ENCODE measurements around the gene DUS3L. TPM values are rescaled to one million over a fixed set of nuclear protein-coding genes. Genes with fewer than 3 reads are reported as not detected.

Gene DUS3L
- total and polyA plus RNA-seq, 11 donors, result 12.0 to 20.7 (median 15.8) TPM

DNA sequence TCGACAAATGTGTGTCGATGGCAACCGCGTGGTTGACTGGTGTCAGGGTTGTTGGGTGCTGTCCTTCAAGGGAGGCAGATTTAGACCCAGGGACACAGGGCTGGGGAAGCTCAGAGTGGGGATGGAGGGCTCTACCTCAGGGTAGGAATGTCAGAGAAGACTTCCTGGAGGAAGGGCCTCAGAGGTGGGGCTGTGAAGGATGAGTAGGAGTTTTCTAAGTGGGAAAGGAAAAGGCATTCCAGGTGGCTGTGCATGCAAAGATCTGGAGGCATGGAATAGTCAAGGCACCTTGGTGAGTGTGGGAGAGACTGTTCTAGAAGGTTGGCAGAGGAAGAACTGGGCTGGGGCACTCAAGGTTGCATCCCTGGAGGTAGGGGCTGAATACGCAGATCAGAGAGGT is 15.9 kb upstream of the DUS3L start:
- WGBS, 4 donors, result 86 to 95% (median 91%) methylated on average over 5 of the region's 5 CpGs
- Histone ChIP-seq H3K9me3 (no peaks in the 10 kb centered on the region), H3K27ac (no peak overlapping the region), H3K4me3 (no peak overlapping the region), H3K36me3 (no peaks in the 10 kb centered on the region), H3K27me3 (peaks cover 5 to 36% (median 18%) of the 10 kb centered on the region in 9 donors), H3K4me1 (peaks cover 0 to 27% (median 8%) of the 10 kb centered on the region in 12 donors)
- no peak for ATAC-seq
- no peak for DNase-seq
- no peak for TF ChIP-seq POLR2A (IDR thresholded peaks at IDR 0.05)
- TF ChIP-seq, protein P1, sequence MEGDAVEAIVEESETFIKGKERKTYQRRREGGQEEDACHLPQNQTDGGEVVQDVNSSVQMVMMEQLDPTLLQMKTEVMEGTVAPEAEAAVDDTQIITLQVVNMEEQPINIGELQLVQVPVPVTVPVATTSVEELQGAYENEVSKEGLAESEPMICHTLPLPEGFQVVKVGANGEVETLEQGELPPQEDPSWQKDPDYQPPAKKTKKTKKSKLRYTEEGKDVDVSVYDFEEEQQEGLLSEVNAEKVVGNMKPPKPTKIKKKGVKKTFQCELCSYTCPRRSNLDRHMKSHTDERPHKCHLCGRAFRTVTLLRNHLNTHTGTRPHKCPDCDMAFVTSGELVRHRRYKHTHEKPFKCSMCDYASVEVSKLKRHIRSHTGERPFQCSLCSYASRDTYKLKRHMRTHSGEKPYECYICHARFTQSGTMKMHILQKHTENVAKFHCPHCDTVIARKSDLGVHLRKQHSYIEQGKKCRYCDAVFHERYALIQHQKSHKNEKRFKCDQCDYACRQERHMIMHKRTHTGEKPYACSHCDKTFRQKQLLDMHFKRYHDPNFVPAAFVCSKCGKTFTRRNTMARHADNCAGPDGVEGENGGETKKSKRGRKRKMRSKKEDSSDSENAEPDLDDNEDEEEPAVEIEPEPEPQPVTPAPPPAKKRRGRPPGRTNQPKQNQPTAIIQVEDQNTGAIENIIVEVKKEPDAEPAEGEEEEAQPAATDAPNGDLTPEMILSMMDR (IDR thresholded peaks at IDR 0.05), result no peak
- intact Hi-C loops (cut with DNase I), result loop anchor here in 8 of 10 donors (2.0 to 10.0 kb wide), 8 partner anchors 20 to 218 kb away; partner anchors contain the start of gene RANBP3 (in 1 of the 8)

DNA sequence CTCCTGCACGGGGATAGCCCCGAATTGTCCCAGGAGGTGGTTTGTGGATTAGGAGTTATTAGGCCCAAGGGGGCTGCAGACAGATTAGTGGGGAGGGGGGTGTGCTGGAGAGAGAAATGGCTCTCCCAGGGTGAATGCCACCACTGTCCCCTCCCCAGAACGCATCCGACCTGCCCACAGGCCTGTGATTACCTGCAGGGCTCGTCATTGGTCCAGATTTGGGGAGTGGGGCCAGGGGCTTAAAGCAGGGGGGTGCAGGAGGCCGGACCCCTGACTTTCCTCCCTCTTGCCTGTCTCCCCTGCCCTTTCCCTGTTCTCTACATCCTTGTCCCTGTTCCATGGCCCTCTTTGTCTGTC is 15.1 kb upstream of the DUS3L start:
- WGBS, 4 donors, result 17 to 26% (median 22%) methylated on average over 6 of the region's 6 CpGs
- intact Hi-C loops (cut with DNase I), result loop anchor here in 8 of 10 donors (2.0 to 10.0 kb wide), 8 partner anchors 21 to 219 kb away; partner anchors contain the start of gene RANBP3 (in 1 of the 8)
- Histone ChIP-seq H3K4me1 (peaks cover 0 to 30% (median 8%) of the 10 kb centered on the region in 12 donors), H3K36me3 (no peaks in the 10 kb centered on the region), H3K9me3 (no peaks in the 10 kb centered on the region), H3K27ac (peak overlapping the region in 4 of 12 donors; percentile 77 to 86 (median 81)), H3K27me3 (peaks cover 7 to 41% (median 25%) of the 10 kb centered on the region in 9 donors), H3K4me3 (peak overlapping the region in 4 of 12 donors; percentile 40 to 56 (median 52))
- DNase-seq (no peak), ATAC-seq (no peak)
- TF ChIP-seq, protein P1 (IDR thresholded peaks at IDR 0.05), result no peak
- no peak for TF ChIP-seq POLR2A (IDR thresholded peaks at IDR 0.05)

DNA sequence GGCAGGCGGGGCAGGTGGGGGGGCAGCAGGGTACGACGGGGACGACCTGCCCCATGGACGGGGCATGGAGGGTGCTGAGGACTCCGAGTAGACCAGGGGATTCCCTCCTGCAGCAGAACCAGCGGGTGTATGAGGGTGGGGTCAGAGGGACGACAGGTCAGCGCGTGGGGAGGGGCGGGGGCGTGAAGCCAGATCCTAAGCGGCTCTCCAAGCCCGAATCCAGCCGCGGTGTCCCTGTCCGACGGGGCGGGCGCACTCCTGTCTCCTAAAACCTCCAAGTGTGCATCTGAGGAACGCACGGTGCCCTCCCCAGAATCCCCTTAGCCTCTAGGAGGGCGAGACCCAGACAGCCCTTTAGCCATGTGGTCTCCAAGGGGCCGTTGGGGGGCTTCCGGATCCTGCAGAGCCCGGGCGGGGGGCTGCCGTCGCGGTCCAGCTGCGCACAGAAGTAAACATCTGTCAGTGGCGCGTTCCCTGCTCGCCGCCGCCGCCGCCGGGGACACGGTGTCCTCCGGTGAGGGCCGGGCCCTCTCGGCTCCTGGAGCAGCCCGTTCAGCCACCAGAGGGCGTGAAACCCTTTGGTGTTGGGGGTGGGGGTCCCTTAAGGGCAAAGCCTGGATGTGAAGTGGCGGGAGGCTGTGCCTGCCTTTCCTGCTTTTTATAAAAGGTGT is 14.6 kb upstream of the DUS3L start:
- H3K4me1 ChIP-seq, result peaks cover 0 to 30% (median 8%) of the 10 kb centered on the region in 12 donors
- ATAC-seq, result peak; percentile 61 to 70 (median 66)

More for the DNA sequence above, 14.6 kb upstream of the DUS3L start:
- peaks cover 7 to 44% (median 26%) of the 10 kb centered on the region in 9 donors for H3K27me3 ChIP-seq
- peak overlapping the region in 10 of 12 donors; percentile 43 to 86 (median 76) for H3K27ac ChIP-seq
- peak overlapping the region in 11 of 12 donors; percentile 21 to 56 (median 40) for H3K4me3 ChIP-seq
- H3K36me3 ChIP-seq, result no peaks in the 10 kb centered on the region
- no peaks in the 10 kb centered on the region for H3K9me3 ChIP-seq
- TF ChIP-seq POLR2A (IDR thresholded peaks at IDR 0.05), result no peak
- TF ChIP-seq, protein P1 (IDR thresholded peaks at IDR 0.05), result peak; percentile 45 to 75 (median 60)
- DNase-seq, result peak; percentile 54 to 83 (median 73)
- intact Hi-C loops (cut with DNase I), result loop anchor here in 9 of 10 donors (2.0 to 10.0 kb wide), 9 partner anchors 21 to 219 kb away; partner anchors contain the start of gene RANBP3 (in 1 of the 9)
- 1 to 3% (median 1%) methylated on average over 25 to 46 of the region's 46 CpGs for WGBS, 4 donors
